Thyroid gland (tissue), 4 donors: ENCODE results near the gene GORASP2. TPM values are rescaled to one million over a fixed set of nuclear protein-coding genes. Genes with fewer than 3 reads are reported as not detected.
A peak's percentile ranks its signal among the peaks of the same experiment; 100 is the strongest.

ENCODE experiments used
- DNase-seq, 2 donors: peaks; one replicate each; pipeline ENCODE4 v3.0.0-alpha.2; 2019
- H3K27ac ChIP-seq, 3 donors: fragments of 200-600 bp; sonication (generic); 1 replicate in 2 of 3; 2 replicates in 1 of 3; pipeline ENCODE4 v1.5.1; 2016 to 2019; ENCODE audit warnings: mild to moderate bottlenecking in 1 of 3, moderate library complexity in 1 of 3
- H3K27me3 ChIP-seq: fragments of 200-600 bp; sonication (generic); one replicate; pipeline ENCODE4 v1.5.1; 2019
- H3K36me3 ChIP-seq, 2 donors: fragments of 200-600 bp; sonication (generic); one replicate each; pipeline ENCODE4 v1.5.1; 2016 to 2019
- H3K4me1 ChIP-seq, 2 donors: fragments of 200-600 bp; sonication (generic); one replicate each; pipeline ENCODE4 v1.5.1; 2017 to 2019
- H3K4me3 ChIP-seq, 3 donors: fragments of 200-600 bp; sonication (generic); replicated peaks in 1 of 3; 1 replicate in 2 of 3; 2 replicates in 1 of 3; pipeline ENCODE4 v1.5.1; 2016; ENCODE audit warnings: mild to moderate bottlenecking in 1 of 3
- H3K9me3 ChIP-seq: fragments of 200-600 bp; sonication (generic); one replicate; pipeline ENCODE4 v1.5.1; 2017
- CTCF ChIP-seq, 6 experiments: fragments of 200-600 bp in 3 of 6; fragments of 450-650 bp in 3 of 6; sonication (generic) in 3 of 6; IDR thresholded peaks; one replicate each; pipeline ENCODE4 v1.5.1; 2016 to 2019; ENCODE audit warnings: antibody characterized with exemption in 6 of 6, mild to moderate bottlenecking in 2 of 6, inconsistent platforms in 1 of 6, moderate library complexity in 1 of 6
- POLR2A ChIP-seq, 2 donors: fragments of 450-650 bp; IDR thresholded peaks; one replicate each; pipeline ENCODE4 v1.6.1; 2017; ENCODE audit warnings: antibody characterized with exemption in 2 of 2, mild to moderate bottlenecking in 2 of 2, moderate library complexity in 1 of 2
- WGBS, 2 donors: methylation state at CpG; one replicate each; pipeline ENCODE4 v1.1.5; 2017; 5-methylcytosine and 5-hydroxymethylcytosine counted together
- intact Hi-C: fragments of 100-400 bp; cut with DNase I; formaldehyde crosslinking; loops from one replicate; pipeline ENCODE4 v1.15.1; 2023
- total RNA-seq, 4 donors: library from RNA; depleted of rRNA; stranded (reverse); fragments of >200 nt; gene quantifications; one replicate each; pipeline ENCODE4 v1.2.3, GENCODE V29; 2016

GORASP2 gene
- total RNA-seq, 4 donors from 2014 or later, result 79.6 to 114 (median 87.1) TPM

GRCh38 chr2:170974304-170974993 is 45.4 kb downstream of the GORASP2 start:
- H3K4me3 ChIP-seq, result peak overlapping the region in 1 of 3 donors; percentile 57
- H3K4me1 ChIP-seq, result peaks cover 8 to 14% of the 10 kb centered on the region in 2 donors
- 57 to 71% methylated on average over 11 of the region's 11 CpGs for WGBS, 2 donors
- intact Hi-C loops, result loop anchor here (5.0 kb wide), 2 partner anchors 47 to 443 kb away; partner anchors contain the start of gene GORASP2
- peak; percentile 51 to 53 for DNase-seq
- no peaks in the 10 kb centered on the region for H3K36me3 ChIP-seq
- H3K27me3 ChIP-seq, result no peaks in the 10 kb centered on the region
- TF ChIP-seq CTCF (IDR thresholded peaks at IDR 0.05) (no peak), POLR2A (IDR thresholded peaks at IDR 0.05) (no peak)
- no peaks in the 10 kb centered on the region for H3K9me3 ChIP-seq
- no peak overlapping the region for H3K27ac ChIP-seq

DNA sequence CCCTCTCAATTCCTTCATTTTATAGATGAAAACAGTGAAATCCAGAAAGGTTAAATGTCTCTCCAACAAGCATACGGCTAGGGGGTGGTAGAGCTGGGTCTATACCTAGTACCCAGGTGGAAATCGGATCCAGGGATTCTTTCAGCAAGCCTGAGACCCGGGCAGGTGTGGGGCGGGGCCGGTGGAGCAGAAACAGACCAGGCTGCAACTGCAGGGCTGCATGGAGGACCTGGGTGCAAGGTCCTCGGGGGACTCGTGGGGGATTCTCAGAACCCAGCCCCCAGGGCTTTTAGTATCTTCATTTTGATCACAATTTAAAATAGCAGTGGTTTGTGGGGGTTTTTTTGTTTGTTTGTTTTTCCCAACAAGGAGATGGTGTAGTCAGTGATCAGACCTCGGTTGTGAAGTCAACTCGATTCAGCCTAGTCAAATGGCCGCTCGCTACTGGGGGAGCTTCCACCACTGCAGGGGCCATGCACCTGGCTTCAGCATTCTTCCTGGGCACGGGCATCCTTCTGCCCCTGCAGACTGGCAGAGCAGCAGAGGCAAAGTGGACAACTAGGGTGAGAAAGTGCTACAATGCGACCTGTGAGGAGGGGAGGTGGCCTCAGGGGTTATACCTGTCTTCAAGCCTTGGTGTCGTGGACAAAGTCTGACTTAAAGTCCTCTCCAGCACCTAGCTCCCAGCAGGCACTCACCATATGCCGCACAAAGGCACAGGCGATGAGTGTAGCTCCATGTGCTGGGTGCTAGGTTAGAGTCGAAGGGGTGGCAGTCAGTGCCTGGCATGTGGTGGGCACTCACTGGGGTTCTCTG is 46.3 kb downstream of the GORASP2 start:
- no peaks in the 10 kb centered on the region for H3K27me3 ChIP-seq
- no peak overlapping the region for H3K4me3 ChIP-seq
- peaks cover 8 to 14% of the 10 kb centered on the region in 2 donors for H3K4me1 ChIP-seq
- DNase-seq, result no peak
- no peaks in the 10 kb centered on the region for H3K9me3 ChIP-seq
- no peaks in the 10 kb centered on the region for H3K36me3 ChIP-seq
- WGBS, 2 donors, result 88 to 92% methylated on average over 16 to 17 of the region's 17 CpGs
- no peak overlapping the region for H3K27ac ChIP-seq
- no peak for TF ChIP-seq CTCF (IDR thresholded peaks at IDR 0.05)
- no peak for TF ChIP-seq POLR2A (IDR thresholded peaks at IDR 0.05)
- intact Hi-C loops, result no loop called here

DNA sequence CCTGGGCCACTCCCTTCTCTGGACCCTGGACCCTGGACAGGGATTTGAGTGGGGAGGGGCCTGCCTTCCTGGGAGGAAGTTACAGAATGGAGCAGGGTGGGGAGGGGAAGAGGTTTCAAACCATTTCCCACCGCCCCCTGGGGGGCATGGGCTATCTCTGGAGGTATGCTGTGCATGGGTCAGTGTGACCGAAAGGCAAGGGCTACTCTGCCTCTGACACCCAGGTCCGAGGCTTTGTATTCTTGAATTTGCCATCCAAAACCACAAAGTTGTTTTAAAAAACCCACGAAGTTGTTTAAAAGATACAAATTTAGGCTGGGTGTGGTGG is 46.9 kb downstream of the GORASP2 start:
- peaks cover 8 to 14% of the 10 kb centered on the region in 2 donors for H3K4me1 ChIP-seq
- DNase-seq, result no peak
- intact Hi-C loops, result no loop called here
- H3K27me3 ChIP-seq, result no peaks in the 10 kb centered on the region
- no peaks in the 10 kb centered on the region for H3K9me3 ChIP-seq
- WGBS, 2 donors, result 81 to 85% methylated on average over 4 of the region's 4 CpGs
- TF ChIP-seq POLR2A (IDR thresholded peaks at IDR 0.05) (no peak), CTCF (IDR thresholded peaks at IDR 0.05) (no peak)
- H3K36me3 ChIP-seq, result no peaks in the 10 kb centered on the region
- H3K4me3 ChIP-seq, result no peak overlapping the region
- H3K27ac ChIP-seq, result no peak overlapping the region

- no peaks in the 10 kb centered on the region for H3K9me3 ChIP-seq
- DNase-seq, result no peak
- no peaks in the 10 kb centered on the region for H3K27me3 ChIP-seq
- no peaks in the 10 kb centered on the region for H3K4me1 ChIP-seq
- H3K4me3 ChIP-seq, result no peak overlapping the region
- intact Hi-C loops, result no loop called here
- 50 to 55% methylated on average over 1 of the region's 1 CpG for WGBS, 2 donors
- H3K27ac ChIP-seq, result no peak overlapping the region
- TF ChIP-seq CTCF (IDR thresholded peaks at IDR 0.05) (no peak), POLR2A (IDR thresholded peaks at IDR 0.05) (no peak)
- H3K36me3 ChIP-seq, result no peaks in the 10 kb centered on the region
Observed at GRCh38 chr2:170984079-170984478, 55.0 kb downstream of the GORASP2 start.

GRCh38 chr2:170985407-170985806 is 56.4 kb downstream of the GORASP2 start:
- Histone ChIP-seq H3K36me3 (no peaks in the 10 kb centered on the region), H3K27me3 (no peaks in the 10 kb centered on the region), H3K4me3 (no peak overlapping the region), H3K4me1 (no peaks in the 10 kb centered on the region), H3K9me3 (no peaks in the 10 kb centered on the region), H3K27ac (no peak overlapping the region)
- no peak for DNase-seq
- intact Hi-C loops, result no loop called here
- TF ChIP-seq CTCF (IDR thresholded peaks at IDR 0.05) (no peak), POLR2A (IDR thresholded peaks at IDR 0.05) (no peak)
- WGBS, 2 donors, result 84 to 99% methylated on average over 5 of the region's 5 CpGs
